HG03060 (cell line): ENCODE data around the gene SYNE1.
A peak's percentile ranks its signal among the peaks of the same experiment; 100 is the strongest.

Experiments
- ATAC-seq: cut with Tn5 transposase; IDR thresholded peaks from one replicate; pipeline ENCODE4 v1.9.1; 2021; ENCODE audit warnings: low read depth, moderate number of reproducible peaks; ENCODE audit not compliant: unreplicated experiment

SYNE1 gene

DNA sequence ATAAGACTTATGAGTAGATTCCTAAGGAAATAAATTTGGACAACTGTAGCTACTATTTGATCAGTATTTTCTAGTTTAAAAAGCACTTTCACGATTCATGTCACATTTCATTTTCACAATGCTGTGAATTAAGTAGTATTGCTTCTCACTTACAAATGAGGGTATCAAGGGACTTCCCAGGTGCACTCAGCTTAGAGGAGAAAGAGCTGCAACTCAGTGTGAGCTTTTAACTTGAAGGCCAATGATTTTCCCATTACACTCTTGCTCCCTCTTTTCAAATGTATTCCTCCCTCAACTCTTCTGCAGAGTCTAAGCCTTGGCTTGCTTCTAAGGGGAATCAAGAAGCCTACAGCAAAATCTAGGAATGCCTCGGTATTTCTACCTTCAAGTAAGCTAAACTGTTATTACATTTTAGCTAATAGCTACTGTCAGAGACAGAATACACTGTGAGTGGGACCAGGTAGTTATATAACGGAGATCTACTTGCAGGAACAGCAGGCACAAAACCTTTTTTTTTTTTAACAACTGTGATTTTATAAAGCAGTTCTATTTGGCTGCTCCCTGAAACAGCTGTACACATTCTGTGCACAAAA, 339.0 kb downstream of the SYNE1 start:
- ATAC-seq: no peak

DNA sequence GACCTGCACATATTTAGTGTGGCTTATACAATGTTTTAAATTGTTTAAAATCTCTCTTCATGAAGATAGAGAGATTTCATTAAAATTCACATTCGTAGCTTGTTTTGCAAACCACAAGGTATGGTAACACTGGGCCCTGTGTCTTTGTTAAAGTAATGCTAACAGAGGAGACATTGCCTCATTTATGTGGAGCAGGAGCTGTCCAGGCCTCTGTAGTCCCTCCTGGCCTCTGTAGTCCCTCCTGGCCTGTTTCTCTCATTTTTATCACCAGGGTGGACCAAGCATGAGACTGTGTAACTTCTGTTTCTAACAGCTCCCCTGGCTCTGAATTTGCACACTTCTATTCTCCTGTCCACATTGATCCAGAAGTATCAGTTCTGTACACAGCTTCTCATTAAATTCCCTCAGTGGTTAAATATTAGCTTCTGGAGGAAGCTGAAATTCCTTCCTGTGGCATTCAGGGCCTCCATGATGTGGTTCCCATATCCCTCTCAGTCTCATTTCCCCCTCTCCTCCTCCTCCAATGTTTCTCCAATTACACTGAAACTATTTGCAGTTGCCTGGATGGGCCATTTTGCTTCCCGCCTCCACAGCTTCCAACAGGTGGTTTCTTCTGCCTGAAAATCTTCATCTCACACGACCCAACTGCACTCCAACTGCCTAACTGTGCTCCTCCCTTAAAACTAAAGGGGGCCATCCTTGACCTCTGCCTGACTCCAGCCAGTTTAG, 340.4 kb downstream of the SYNE1 start:
- no peak for ATAC-seq

DNA sequence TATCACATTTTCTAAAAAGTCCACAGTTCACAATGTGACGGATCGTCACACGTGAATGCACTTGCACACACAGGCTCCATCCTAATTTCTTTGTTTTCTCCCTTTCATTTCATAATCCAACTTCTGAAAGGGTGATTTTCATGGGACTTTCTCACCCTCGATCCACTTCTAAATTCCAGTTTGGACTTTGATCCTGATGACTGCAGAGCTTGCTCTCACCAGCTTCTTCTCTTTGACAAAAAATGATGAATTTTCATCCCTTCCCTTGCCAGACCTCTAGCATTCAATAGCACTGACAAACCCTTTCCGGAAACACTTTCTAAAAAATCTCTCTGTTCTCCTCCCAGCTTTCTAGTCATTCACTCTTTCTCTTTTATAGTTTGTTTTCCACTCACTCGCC, 341.2 kb downstream of the SYNE1 start:
- no peak for ATAC-seq

DNA sequence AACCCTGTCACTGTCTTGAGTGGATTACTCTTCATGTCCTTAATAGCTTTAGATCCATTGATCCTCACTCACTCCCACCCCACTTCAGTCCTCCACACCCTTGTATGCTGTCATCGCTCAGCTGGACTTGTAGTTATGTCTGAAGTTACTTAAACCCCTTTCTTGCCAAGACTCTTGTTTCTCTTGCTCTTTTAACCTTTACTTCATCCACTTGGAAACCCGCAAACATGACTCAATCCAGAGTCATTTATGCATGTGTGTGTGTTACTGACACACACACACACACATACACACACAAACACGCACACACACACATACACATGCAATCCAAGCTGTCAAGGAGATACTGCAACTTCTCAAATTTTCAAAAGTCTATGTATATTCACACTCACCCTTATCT, 341.8 kb downstream of the SYNE1 start:
- no peak for ATAC-seq

DNA sequence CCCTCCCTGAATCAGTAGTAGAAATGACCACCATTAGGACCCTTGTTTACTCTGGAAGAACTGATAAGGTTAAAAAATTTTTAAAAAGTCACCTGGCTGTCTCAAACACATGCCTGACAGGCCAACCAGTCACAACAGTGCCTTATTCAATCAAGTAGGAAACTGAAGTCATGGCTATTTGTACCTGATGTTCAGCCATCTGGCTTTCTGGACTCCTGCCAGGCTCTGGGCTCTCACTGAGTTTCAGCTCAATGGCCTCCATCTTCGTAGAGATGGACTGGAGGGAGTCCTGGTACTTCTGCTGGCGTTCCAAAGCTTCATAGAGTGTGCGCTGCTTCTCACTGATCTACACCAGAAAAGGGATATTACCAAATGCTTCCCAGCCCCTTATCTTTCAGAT, 343.8 kb downstream of the SYNE1 start:
- ATAC-seq: no peak

DNA sequence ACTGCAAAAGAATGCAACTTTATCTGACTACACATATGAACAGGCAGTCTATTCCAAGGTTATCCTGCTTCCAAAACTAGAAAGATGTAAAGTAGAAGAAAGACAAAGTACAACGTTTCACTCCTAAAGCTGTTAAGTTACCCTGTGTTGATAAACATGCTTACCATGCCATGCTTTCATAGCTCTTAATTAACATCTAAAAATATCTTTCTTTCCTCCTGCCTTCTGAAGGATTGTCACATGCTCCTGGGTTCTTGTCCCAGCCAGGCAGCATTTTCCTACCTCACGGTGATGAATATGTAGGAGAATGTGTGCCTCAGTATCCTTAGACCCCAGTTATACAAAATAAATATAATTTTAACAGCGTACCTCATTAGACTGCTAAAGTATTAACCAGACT, 344.6 kb downstream of the SYNE1 start:
- no peak for ATAC-seq

DNA sequence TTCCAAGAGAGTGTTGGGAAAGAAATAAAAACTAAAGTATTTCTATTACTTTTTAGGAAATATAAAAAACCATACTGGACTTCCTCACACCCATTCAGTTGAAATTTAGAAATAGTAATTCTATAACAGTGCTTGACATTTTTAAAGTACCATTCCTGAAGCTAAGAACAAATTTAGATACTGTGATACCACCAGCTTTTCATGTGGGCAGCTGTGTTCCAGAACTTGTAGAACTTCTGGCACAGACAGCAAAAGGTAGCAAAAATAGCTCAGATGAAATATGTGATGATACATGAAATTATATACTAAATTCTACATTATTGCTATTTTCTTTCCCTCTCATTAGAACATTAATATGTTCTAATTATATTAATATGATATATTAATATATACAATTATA, 346.5 kb downstream of the SYNE1 start:
- ATAC-seq: no peak

DNA sequence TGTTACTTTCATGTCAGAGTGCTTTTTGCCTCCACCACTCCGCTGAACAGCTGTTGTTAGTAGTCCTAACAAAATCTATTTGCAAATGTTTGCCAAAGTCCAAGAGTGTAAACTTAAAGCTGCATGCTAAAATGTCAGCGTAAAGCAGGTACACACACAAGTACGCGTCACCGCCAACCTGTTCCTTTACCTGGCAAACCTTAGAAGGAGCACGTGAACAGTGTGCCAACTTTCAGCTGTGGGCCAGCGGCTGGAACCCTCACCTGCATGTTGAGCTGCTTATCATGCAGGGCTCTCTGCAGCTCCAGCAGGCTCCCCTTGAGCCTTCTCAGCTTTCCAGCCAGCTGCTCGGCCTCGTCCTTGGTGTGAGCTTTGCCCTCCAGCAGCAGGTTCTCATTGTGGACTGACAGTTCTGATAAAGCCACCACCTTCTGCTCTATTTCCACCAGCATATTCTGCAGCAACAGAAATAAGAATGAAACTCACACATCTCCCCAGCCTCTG, 359.3 kb downstream of the SYNE1 start:
- no peak for ATAC-seq

DNA sequence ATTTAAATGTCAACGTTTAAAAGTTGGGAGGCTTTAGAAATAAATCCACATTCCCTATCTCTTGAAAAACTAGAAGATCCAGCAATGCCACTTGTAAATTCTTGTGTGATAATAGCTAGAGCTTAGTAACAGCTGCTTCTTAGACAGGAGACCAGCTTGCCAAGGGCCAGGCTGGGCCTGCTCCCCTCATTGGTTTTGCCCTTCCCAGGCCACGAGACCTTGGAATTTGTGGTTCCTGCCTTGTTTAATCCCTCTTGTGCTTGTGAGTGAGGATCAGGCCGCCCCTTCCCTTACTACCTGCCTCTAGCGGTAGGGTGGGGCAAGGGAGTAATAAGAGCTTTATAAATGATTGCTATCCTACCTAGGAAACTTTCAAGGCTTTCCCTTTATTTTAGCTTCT, 363.5 kb downstream of the SYNE1 start:
- no peak for ATAC-seq

DNA sequence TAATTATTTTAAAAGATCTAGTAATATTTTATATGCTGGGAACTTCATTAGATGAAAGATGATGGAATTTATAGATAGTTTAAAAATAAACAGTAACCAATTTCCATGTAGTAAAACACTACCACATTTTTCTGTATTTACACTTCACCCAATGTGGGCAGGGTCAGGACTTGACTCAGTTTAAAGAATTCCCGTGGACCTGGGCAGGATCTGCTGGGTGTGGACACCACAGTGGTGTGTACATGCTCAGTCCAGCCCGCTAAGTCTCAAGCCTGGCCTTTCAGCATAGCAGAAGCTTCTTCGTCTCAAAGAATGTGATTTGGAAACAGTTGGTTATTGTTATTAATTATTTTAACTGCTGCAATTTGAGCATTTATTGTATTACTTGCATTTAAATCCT, 364.2 kb downstream of the SYNE1 start:
- ATAC-seq: no peak

DNA sequence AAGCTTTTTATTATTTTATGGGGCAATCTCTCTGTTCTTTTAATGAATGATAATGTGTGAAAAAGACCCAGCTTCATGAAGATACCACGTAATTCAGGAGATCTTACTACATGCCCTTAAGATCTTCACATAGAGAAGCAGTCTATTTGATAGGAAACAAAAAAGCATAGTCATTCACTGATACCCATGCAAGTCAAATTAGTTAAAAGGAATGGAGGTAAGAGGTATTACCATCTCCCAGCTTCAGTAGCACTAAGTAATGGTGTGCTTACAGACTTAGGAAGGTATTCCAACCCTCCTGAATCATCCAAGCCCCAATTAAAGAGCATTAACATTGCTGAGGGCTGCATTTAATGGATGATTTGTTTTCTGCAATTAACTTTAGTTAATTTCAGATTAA, 364.7 kb downstream of the SYNE1 start:
- ATAC-seq: no peak

DNA sequence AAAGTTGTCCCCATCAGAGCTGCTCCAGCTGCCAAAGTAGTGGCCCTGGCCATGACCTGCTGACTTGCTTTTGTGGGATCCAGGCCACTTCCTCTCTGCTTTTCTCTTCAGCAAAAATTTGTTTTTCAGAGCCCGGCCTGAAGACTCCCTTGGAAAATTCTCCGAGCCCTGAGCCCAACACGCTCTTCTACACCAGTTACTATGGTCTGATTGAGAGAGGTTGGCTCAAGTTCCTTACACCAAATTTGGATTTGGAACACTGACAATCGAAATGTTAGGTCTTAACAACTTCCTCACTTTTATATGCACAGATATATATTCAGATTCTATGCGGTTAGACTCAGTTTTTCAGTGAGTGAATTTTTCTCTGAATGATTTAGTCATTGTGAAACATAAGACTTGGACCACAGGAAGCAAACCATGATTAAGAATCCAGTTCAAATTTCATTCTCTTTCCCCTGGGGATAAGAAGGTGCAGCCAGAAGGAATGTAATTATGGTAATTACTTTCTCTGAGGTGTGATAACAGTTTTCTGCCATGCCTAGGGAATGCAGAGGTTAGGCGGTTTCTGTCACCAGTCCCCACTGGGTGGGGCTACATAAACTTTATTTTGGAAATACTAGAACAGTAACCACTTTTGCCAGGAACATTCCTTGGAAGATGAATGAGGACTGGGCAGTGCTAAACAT, 365.2 kb downstream of the SYNE1 start:
- peak; percentile 58 for ATAC-seq

DNA sequence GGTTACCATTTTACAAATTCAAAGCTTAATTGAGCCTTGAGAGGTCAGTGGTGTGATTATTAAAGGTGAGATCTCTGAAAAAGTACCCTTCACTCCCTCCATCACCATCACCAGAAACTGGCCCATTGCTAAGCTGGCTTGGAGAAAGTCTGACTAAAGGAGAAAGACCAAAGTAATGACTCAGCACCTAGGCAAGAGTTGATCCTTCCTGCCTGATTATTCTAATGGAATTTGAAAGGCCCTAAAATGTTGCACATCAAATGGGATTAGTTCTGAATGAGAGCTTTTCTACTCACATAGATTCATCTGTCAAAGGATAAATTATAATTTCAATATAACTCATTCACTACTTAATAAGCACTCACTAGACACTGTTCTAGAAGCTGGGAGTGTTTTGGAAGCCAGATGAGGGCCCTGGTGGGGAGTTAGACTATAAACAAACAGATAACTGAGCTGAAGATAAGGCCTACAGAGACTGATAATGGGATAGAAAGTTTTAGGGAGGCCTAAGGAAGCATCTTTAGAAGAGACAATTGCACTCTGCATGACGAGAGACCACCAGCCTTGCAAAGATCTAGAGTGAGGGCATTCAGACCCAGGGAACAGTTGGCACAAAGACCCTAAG, 366.7 kb downstream of the SYNE1 start:
- no peak for ATAC-seq

DNA sequence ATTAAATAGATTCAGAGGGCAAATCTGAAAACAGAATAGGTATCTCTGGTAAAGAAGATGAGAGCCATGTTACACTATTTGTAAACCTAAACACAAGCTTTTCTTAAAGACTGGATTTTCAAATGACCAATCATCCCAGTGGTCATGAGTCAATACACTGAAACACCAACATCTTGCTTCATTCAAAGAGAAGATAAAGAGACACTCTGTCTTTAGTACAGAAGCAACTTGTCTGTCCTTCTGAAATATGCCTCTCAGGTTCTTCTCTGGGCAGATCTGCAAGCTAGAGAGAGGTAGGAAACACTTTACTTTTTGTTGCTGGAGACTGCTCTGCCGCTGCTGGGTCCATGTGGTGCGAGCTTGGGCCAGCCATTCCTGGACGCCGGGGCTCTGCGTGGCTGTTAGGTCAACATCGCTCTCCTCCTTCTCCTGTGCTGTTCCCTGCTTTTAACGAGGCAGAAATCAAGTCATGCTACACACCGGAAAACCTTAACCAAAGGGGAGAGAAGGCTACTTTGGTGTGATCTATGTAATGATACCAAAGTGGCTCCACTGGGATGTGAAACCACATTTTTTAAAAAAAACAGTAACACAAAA, 368.2 kb downstream of the SYNE1 start:
- ATAC-seq: no peak

DNA sequence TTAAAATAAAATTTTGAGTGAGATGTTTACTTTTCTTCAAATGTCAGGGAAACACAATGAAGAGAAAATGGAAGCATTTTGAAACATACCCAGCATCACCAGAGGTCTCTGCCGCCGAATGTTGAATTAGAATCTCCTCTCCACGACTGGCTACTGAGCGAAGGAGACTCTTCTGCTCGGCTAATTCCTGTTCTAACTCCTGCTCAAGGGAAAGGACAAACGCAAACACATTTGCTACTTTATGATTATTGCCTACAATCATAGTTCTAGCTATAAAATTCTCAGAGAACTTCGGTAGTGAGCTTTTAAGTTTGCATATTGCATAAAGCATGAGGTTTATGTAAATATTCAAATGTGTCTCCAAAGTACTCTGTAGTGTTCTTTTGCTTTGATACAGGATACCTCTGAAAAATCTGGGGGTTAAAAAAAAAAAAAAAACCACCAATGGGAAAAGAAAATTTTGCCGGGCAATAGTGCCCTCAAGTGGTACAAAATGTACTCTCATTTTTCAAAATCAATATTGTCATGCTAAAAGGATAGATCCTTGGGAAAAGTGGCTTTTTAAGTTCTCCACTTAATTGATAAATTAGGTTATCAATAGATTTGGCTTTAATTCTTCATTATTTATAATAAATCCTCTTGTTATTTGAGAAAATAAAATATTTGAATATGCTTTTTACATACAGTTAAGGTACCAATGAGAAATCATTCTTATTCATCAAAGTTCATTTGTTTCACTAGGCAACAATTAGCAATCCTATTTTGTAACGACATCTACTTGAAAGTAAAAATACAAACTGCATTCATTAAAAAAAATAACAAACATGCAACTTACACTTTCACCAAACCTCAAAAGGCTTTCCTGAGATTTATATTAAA, 369.0 kb downstream of the SYNE1 start:
- ATAC-seq: no peak

DNA sequence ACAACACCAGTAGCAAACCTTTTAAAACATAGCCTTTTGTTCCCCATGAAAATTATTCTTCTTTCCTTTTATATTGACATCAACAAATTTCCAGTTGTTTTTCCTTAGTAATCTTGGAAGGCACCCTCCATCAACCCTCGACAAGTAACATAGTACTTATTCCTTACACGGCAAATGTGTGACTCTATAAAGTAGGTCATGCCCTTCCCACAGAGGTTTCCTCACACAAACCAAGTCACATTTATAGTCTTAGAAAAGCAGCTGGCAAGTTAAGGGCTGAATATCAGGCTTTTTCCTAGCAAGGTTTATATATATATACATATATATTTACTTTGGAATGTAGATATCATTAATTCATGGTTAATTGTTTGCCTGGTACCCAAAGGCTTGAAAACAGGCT, 371.5 kb downstream of the SYNE1 start:
- no peak for ATAC-seq

DNA sequence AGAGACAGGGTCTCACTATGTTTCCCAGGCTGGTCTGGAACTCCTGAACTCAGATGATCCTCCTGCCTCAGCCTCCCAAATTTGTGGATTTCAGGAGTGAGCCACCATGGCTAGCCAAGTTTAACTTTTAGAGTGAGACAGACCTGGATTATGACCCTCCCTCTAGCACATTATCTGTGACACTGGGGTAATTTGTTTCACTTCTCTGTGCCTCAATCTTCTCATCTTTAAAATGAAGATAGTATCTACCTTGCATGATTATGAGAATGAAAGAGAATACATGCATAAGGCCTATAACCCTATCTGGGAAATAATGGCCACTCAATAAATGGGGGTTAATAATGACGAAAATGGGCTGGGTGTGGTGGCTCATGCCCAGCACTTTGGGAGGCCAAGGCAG, 373.6 kb downstream of the SYNE1 start:
- no peak for ATAC-seq

DNA sequence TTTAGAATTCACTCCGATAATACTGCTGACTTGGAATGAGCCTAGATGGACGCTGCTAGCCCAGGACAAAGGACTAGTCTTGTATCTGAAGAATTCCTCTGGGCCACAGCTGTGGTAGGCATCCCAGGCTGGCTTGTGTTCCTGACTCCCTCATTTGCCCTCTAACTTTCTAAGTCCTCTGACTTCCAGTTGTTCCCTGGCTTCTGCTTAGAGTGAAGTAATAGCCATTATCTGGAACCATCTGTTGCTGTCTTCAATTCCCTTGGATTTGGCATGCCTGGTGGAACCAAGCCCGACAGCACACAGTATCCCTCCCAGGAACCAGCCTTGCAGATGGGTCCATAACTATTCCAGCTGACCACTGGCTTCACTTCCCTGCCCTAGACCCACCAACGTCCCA, 376.0 kb downstream of the SYNE1 start:
- ATAC-seq: no peak

DNA sequence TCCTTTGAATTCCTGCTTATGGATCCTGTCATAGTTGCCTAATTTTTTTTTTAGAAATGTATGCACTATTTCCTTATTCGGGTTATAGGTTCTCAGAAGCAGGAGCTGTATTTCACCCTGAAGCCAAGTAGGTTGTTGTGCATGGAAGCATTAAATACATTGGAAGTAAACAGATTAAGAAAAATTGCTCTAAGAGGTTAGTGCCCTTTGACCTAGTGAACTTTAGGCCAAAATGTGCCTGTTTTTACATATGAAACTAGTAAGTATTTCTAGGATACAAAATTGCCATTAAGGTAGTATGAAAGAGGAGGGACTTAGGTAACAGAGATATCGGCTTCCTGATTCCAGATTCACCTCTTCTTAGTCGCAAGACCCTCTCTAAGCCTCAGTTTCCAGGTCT, 377.9 kb downstream of the SYNE1 start:
- ATAC-seq: no peak

DNA sequence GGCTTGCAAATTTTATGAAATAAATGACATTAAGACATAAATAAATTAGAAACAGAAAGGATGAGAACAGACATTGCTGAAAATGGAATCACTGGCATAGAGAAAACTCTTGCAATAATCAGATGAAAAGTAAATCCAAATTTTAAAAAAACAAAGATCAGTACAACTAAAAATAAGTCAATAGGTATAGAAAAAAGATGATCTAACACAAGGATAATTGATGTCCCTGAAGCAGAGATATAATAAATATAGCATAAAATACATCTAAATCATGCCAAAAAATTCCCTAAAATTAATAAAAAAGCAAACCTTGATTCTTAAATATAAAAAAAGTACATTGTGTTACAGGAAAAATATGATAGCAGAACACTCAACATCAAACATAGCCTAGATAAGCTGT, 379.6 kb downstream of the SYNE1 start:
- no peak for ATAC-seq
